ENCODE measurements around the gene VSIG8.

VSIG8 gene

GRCh38 chr1:159821171-159821867, 41.1 kb downstream of the VSIG8 start:
- no peaks in the 10 kb centered on the region for H3K36me3 ChIP-seq
- TF ChIP-seq CTCF (IDR thresholded peaks at IDR 0.05; ENCODE audit: low read depth, low read length), result peak; percentile 79
- no peak overlapping the region for H3K4me3 ChIP-seq (ENCODE audit: low read depth, low read length)
- H3K9me3 ChIP-seq (ENCODE audit: severe bottlenecking), result peaks cover 2% of the 10 kb centered on the region
- peak; percentile 59 for DNase-seq
- H3K27me3 ChIP-seq (ENCODE audit: insufficient read depth, low read depth, severe bottlenecking), result peaks cover 89% of the 10 kb centered on the region
- no peak overlapping the region for H3K27ac ChIP-seq

GRCh38 chr1:159817276-159818041, 45.0 kb downstream of the VSIG8 start:
- no peaks in the 10 kb centered on the region for H3K36me3 ChIP-seq
- no peak for DNase-seq
- no peak overlapping the region for H3K4me3 ChIP-seq (ENCODE audit: low read depth, low read length)
- peaks cover 89% of the 10 kb centered on the region for H3K27me3 ChIP-seq (ENCODE audit: insufficient read depth, low read depth, severe bottlenecking)
- H3K27ac ChIP-seq, result no peak overlapping the region
- no peaks in the 10 kb centered on the region for H3K9me3 ChIP-seq (ENCODE audit: severe bottlenecking)
- no peak for TF ChIP-seq CTCF (IDR thresholded peaks at IDR 0.05; ENCODE audit: low read depth, low read length)

GRCh38 chr1:159815926-159816325, 46.5 kb downstream of the VSIG8 start:
- Histone ChIP-seq H3K9me3 (ENCODE audit: severe bottlenecking) (no peaks in the 10 kb centered on the region), H3K36me3 (no peaks in the 10 kb centered on the region)
- no peak for DNase-seq

GRCh38 chr1:159804924-159805323, 57.5 kb downstream of the VSIG8 start:
- H3K4me3 ChIP-seq (ENCODE audit: low read depth, low read length), result no peak overlapping the region

More at GRCh38 chr1:159815926-159816325, 46.5 kb downstream of the VSIG8 start:
- peaks cover 89% of the 10 kb centered on the region for H3K27me3 ChIP-seq (ENCODE audit: insufficient read depth, low read depth, severe bottlenecking)
- TF ChIP-seq CTCF (IDR thresholded peaks at IDR 0.05; ENCODE audit: low read depth, low read length), result no peak
- no peak overlapping the region for H3K27ac ChIP-seq
- no peak overlapping the region for H3K4me3 ChIP-seq (ENCODE audit: low read depth, low read length)

More at GRCh38 chr1:159804924-159805323, 57.5 kb downstream of the VSIG8 start:
- DNase-seq, result no peak
- Histone ChIP-seq H3K27me3 (ENCODE audit: insufficient read depth, low read depth, severe bottlenecking) (peaks cover 98% of the 10 kb centered on the region), H3K27ac (no peak overlapping the region), H3K9me3 (ENCODE audit: severe bottlenecking) (peaks cover 3% of the 10 kb centered on the region), H3K36me3 (no peaks in the 10 kb centered on the region)
- no peak for TF ChIP-seq CTCF (IDR thresholded peaks at IDR 0.05; ENCODE audit: low read depth, low read length)
